Right lobe of liver (tissue), 4 donors: ENCODE results near the gene XRCC2.

Source experiments
- POLR2A ChIP-seq: fragments of 450-650 bp; IDR thresholded peaks from one replicate; pipeline ENCODE4 v1.6.1; 2017; ENCODE audit warnings: antibody characterized with exemption, mild to moderate bottlenecking
- TF ChIP-seq, protein P1 (sequence below), 4 donors: fragments of 200-600 bp in 3 of 4; fragments of 450-650 bp in 1 of 4; IDR thresholded peaks; one replicate each; pipeline versions ENCODE4 v1.5.1 to v1.8.0; 2016 to 2022; ENCODE audit warnings: antibody characterized with exemption in 4 of 4, mild to moderate bottlenecking in 2 of 4
- donor health status: DM: no; HTN: no; CAD: no.
- donor health status: DM: no; HTN: no; CAD: no.
- donor health status: DM: no; HTN: yes; CAD: no.

DNA sequence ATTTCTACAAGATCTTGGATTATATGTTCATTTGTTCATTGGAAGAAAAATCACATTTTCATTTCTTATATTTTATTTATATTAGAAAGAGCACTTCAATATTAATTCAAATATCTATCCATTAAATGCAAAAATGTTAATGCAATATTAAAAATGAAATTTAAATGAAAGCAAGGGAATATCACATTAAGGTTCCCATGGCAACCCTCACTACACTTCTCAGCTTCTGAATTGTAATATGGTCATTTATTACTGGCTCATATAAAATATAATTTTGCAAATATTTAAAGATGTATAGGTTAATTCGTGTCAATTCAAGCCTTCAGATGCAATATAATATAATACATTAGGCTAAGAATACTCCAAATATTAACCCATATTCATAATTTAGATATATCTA, 38.8 kb downstream of the XRCC2 start:
- TF ChIP-seq, protein P1, sequence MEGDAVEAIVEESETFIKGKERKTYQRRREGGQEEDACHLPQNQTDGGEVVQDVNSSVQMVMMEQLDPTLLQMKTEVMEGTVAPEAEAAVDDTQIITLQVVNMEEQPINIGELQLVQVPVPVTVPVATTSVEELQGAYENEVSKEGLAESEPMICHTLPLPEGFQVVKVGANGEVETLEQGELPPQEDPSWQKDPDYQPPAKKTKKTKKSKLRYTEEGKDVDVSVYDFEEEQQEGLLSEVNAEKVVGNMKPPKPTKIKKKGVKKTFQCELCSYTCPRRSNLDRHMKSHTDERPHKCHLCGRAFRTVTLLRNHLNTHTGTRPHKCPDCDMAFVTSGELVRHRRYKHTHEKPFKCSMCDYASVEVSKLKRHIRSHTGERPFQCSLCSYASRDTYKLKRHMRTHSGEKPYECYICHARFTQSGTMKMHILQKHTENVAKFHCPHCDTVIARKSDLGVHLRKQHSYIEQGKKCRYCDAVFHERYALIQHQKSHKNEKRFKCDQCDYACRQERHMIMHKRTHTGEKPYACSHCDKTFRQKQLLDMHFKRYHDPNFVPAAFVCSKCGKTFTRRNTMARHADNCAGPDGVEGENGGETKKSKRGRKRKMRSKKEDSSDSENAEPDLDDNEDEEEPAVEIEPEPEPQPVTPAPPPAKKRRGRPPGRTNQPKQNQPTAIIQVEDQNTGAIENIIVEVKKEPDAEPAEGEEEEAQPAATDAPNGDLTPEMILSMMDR (IDR thresholded peaks at IDR 0.05), result no peak
- TF ChIP-seq POLR2A, result no peak
